ENCODE results near the gene CDK16.
A peak's percentile ranks its signal among the peaks of the same experiment; 100 is the strongest.

CDK16 gene

DNA sequence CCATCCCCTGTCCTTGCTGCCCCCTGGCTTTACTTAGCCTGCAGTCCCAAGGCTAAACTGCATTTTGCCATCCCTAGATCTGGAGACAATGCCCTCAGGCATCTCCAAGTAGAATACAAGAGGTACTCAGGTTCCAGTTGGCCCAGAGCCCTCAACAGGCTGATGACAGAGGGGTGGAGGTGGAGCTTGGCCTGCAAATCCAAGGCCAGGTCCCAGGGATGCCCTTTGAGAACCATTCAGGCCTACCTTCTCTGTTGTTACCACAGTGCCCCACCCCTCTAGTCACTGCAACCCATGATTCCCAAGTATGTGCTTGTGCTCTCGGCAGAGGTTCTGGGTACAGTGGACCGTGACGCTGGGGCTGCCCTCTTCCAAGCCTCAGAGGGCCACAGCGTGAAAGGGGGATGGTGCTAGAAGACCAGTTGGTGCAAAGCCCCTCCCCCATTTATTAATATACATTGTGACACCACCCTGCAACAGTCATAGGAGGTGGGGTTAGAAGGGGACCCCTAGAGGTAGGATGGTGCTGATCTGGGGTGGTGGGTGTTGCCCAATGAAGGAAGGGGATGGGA is 31.3 kb upstream of the CDK16 start:
- TF ChIP-seq, protein P1, sequence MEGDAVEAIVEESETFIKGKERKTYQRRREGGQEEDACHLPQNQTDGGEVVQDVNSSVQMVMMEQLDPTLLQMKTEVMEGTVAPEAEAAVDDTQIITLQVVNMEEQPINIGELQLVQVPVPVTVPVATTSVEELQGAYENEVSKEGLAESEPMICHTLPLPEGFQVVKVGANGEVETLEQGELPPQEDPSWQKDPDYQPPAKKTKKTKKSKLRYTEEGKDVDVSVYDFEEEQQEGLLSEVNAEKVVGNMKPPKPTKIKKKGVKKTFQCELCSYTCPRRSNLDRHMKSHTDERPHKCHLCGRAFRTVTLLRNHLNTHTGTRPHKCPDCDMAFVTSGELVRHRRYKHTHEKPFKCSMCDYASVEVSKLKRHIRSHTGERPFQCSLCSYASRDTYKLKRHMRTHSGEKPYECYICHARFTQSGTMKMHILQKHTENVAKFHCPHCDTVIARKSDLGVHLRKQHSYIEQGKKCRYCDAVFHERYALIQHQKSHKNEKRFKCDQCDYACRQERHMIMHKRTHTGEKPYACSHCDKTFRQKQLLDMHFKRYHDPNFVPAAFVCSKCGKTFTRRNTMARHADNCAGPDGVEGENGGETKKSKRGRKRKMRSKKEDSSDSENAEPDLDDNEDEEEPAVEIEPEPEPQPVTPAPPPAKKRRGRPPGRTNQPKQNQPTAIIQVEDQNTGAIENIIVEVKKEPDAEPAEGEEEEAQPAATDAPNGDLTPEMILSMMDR (IDR thresholded peaks at IDR 0.05) = no peak
- H3K9me3 Mint-ChIP-seq = peaks cover 18% of the 10 kb centered on the region
- H3K27ac Mint-ChIP-seq = no peak overlapping the region
- peaks cover 18% of the 10 kb centered on the region for H3K36me3 Mint-ChIP-seq (ENCODE audit: low read depth)
- H3K27me3 Mint-ChIP-seq (ENCODE audit: low read depth, poor library complexity) = peaks cover 3% of the 10 kb centered on the region
- H3K4me1 Mint-ChIP-seq = no peaks in the 10 kb centered on the region
- no peak overlapping the region for H3K4me3 Mint-ChIP-seq
- no peak for DNase-seq

DNA sequence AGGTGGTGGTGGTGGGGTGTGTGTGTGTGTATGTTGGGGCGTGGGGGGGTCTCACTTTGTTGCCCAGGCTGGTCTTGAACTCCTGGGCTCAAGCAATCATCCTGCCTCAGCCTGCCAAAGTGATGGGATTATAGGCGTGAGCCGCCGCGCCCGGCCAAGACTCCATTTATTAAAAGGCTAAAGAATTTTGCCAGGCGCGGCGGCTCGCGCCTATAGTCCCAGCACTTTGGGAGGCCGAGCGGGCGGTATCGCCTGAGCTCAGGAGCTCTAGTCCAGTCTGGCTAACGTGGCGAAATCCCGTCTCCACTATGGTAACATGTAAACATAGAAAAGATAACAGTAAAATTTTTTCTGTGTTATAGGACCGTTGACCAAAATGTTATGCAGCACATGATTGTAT is 28.6 kb upstream of the CDK16 start:
- Mint-ChIP-seq H3K4me3 (no peak overlapping the region), H3K4me1 (peaks cover 18% of the 10 kb centered on the region), H3K27me3 (ENCODE audit: low read depth, poor library complexity) (peaks cover 3% of the 10 kb centered on the region), H3K36me3 (ENCODE audit: low read depth) (peaks cover 14% of the 10 kb centered on the region), H3K27ac (no peak overlapping the region), H3K9me3 (peaks cover 15% of the 10 kb centered on the region)
- no peak for DNase-seq
- TF ChIP-seq, protein P1 (IDR thresholded peaks at IDR 0.05) = no peak

DNA sequence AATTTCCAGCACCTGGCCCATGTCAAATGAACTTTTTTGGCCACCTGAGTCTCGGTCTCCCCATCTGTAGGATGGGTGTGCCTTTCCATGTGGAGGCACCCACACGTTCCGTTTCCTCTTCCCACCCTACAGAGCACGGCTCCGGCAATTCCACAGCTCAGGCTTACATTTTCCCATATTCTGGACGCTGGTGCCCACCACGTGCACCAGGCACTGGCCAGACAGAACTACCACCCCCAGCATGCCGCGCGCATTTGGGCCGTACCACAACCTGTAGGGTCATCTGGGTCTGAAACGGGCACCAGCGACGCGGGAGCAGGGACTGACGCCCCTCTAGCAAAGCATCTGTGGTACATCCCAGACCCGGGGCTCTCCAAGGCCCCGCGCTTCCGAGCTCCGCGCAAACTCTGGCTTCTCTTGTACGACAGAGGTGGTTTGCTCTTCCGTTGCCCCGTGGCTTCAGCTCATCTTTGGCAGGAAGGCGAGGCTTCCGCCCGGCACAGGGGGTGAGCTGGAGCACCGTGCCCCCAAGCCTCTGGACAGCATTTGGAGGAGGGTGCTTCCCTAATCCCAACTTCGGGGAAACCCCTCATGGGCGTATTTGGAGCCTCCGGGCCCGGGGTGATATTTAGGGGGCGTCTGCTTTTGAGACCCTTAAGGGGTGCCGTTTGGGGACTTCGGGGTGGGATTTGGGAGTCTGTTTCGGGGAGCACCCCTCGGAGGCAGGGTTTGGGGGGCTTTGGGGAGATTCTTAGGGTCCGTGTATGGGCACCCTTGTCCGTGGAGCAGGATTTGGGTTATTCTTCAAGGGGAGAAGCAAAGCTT is 27.8 kb upstream of the CDK16 start:
- Mint-ChIP-seq H3K9me3 (peaks cover 14% of the 10 kb centered on the region), H3K4me3 (peak overlapping the region; percentile 90), H3K27ac (no peak overlapping the region), H3K4me1 (peaks cover 26% of the 10 kb centered on the region), H3K27me3 (ENCODE audit: low read depth, poor library complexity) (peaks cover 3% of the 10 kb centered on the region), H3K36me3 (ENCODE audit: low read depth) (peaks cover 15% of the 10 kb centered on the region)
- TF ChIP-seq, protein P1 (IDR thresholded peaks at IDR 0.05) = no peak
- peak; percentile 80 for DNase-seq

DNA sequence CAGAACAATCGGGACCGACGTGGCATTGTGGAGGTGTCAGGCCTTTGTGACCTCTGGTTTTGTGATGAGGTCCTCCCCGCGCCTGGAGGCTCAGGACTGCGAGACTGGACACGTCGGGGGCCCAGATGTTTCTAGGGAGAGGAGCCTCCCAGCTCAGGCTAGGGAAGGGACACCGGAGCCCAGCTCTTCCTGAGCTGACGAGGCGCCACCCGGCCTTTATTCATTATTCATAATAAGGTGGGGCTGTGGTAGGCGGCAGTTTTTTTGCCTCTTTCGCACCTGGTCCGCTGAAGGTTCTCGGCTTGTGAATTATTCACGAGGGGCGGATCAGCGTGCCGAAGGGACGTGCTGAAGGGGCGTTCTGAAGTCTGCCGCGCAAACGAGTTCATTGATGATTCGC is 27.1 kb upstream of the CDK16 start:
- H3K4me1 Mint-ChIP-seq = peaks cover 32% of the 10 kb centered on the region
- peak; percentile 23 for DNase-seq
- peak overlapping the region; percentile 90 for H3K4me3 Mint-ChIP-seq
- H3K27me3 Mint-ChIP-seq (ENCODE audit: low read depth, poor library complexity) = peaks cover 3% of the 10 kb centered on the region
- TF ChIP-seq, protein P1 (IDR thresholded peaks at IDR 0.05) = no peak
- H3K27ac Mint-ChIP-seq = no peak overlapping the region
- peaks cover 11% of the 10 kb centered on the region for H3K9me3 Mint-ChIP-seq
- H3K36me3 Mint-ChIP-seq (ENCODE audit: low read depth) = peaks cover 19% of the 10 kb centered on the region

DNA sequence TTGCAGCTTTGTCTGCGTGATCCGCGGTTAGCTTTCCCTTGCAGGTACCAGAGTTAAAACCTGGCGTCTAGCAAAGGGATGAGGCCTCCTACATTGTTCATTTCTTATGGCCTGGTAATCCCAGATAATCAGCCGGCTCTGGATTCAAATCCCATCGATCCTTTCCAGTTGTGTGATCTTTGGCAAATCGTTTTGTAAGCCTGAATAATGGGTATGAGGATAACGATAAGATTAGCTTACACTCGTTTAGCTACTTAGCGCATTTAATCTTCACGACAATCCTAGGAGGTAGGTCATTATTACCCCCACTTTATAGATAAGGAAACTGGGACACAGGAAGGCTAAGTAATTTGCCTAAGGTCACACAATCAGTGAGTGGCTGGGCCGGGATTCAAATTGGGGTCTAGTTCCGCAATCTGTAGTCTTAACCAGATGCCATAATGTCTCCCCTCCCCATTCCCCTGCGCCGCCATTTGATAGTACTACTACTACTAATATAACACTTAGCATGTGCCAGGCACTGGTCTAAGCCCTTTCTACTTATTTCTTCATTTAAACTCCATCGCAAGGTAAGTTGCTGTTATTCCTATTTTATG is 26.6 kb upstream of the CDK16 start:
- TF ChIP-seq, protein P1 (IDR thresholded peaks at IDR 0.05) = no peak
- Mint-ChIP-seq H3K4me3 (peak overlapping the region; percentile 90), H3K27me3 (ENCODE audit: low read depth, poor library complexity) (peaks cover 3% of the 10 kb centered on the region), H3K27ac (no peak overlapping the region), H3K36me3 (ENCODE audit: low read depth) (peaks cover 19% of the 10 kb centered on the region), H3K4me1 (peaks cover 38% of the 10 kb centered on the region), H3K9me3 (peaks cover 11% of the 10 kb centered on the region)
- no peak for DNase-seq

Measured in nephron progenitor cell (in vitro differentiated cells).